ENCODE data around the gene POPDC3. TPM values are rescaled to one million over a fixed set of nuclear protein-coding genes. Genes with fewer than 3 reads are reported as not detected.
"Not testable (repeated sequence)": the region's sequence is repeated elsewhere in the genome, so short reads cannot be mapped to it uniquely, and the experiment has no call there.

The POPDC3 gene, protein sequence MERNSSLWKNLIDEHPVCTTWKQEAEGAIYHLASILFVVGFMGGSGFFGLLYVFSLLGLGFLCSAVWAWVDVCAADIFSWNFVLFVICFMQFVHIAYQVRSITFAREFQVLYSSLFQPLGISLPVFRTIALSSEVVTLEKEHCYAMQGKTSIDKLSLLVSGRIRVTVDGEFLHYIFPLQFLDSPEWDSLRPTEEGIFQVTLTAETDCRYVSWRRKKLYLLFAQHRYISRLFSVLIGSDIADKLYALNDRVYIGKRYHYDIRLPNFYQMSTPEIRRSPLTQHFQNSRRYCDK
- total RNA-seq: 10 to 100 TPM; 39.3 to 57.6 TPM

DNA sequence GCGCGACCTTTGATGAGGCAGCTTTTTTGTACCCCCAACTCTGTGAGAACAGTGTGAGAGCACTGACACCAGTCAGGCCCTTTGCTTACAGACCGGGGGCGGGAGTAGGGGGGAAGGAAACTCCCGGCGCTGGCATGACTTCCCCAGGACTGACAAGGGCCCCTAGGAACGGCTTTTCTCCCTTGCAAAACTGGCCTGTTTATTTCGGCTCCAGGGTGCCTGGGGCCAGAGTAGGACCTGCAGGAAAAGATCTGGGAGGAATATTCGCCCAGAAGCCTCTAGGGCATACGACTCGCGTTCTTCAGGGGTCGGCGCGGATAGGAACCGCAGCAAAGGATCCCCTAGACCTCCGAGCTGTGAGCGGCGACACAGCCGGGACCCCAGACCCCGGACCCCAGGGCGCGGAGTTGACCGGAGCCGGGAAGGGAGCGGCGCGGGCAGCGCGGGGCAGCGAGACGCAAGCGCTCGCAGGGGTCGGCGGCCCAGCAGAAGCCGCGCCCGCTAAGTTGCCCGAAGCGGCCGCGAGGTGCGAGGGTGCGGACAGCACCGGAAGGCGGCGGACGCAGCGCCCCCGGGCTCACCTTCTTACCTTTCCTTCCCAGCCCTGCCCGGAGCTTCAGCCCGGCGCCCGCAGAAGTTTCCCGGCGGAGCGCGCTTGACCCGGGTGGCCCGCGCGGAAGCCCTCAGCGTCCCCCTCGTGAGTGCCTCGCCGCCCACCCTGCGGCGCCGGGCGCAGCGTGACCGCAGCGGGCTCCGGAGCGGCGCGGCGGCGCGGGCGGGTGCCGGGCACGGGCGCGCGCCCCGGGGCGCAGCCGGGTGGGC lies at the start of gene POPDC3:
Gene POPDC3 (minus strand): TSS at position 771 of the 822 bp plus-strand sequence. CDS start 18,105 bp downstream, outside the sequence.
- Histone ChIP-seq H3K36me3 (no peaks in the 10 kb centered on the region), H3K27me3 (no peaks in the 10 kb centered on the region), H3K4me1 (no peaks in the 10 kb centered on the region), H3K27ac (peak within 1 kb of the TSS; percentile 87 to 96), H3K9me3 (no peaks in the 10 kb centered on the region), H3K4me3 (peak within 1 kb of the TSS; percentile 56 to 57)
- no peak for TF ChIP-seq CTCF (IDR thresholded peaks at IDR 0.05)
- DNase-seq (ENCODE audit: low spot score): no peak

GRCh38 chr6:105227295-105227767 lies 47.5 kb upstream of the POPDC3 start:
- H3K36me3 ChIP-seq: no peaks in the 10 kb centered on the region
- H3K4me3 ChIP-seq: no peak overlapping the region
- no peak for TF ChIP-seq CTCF (IDR thresholded peaks at IDR 0.05)
- H3K4me1 ChIP-seq: no peaks in the 10 kb centered on the region
- H3K9me3 ChIP-seq: no peaks in the 10 kb centered on the region
- H3K27ac ChIP-seq: peak overlapping the region in 1 of 2 donors; percentile 65
- DNase-seq (ENCODE audit: low spot score): no peak
- no peaks in the 10 kb centered on the region for H3K27me3 ChIP-seq

- no peaks in the 10 kb centered on the region for H3K27me3 ChIP-seq
Measured at GRCh38 chr6:105226598-105227294, 46.9 kb upstream of the POPDC3 start.

DNA sequence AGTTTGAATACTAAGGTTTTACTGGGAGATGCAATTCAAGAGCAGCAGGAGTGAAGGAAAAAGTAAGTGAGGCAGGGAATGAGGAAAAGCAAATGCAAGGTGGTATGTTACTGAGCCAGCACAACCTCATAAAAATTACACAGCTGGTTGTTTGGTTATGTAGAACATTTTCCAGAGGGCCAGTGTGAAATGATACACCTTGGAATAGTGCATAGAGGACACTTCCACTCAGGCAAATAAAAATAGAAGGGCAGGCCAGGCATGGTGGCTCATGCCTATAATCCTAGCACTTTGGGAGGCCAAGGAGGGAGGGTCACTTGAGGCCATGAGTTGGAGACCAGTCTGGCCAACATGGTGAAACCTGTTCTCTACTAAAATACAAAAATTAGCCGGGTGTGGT lies 43.4 kb upstream of the POPDC3 start:
- Histone ChIP-seq H3K27me3 (no peaks in the 10 kb centered on the region), H3K9me3 (no peaks in the 10 kb centered on the region), H3K36me3 (no peaks in the 10 kb centered on the region), H3K27ac (no peak overlapping the region), H3K4me1 (no peaks in the 10 kb centered on the region), H3K4me3 (no peak overlapping the region)
- DNase-seq (ENCODE audit: low spot score): no peak
- TF ChIP-seq CTCF (IDR thresholded peaks at IDR 0.05): no peak

More at GRCh38 chr6:105226598-105227294, 46.9 kb upstream of the POPDC3 start:
- DNase-seq (ENCODE audit: low spot score): no peak
- H3K4me1 ChIP-seq: no peaks in the 10 kb centered on the region
- H3K9me3 ChIP-seq: no peaks in the 10 kb centered on the region
- no peak for TF ChIP-seq CTCF (IDR thresholded peaks at IDR 0.05)
- H3K36me3 ChIP-seq: no peaks in the 10 kb centered on the region
- no peak overlapping the region for H3K4me3 ChIP-seq
- peak overlapping the region in 1 of 2 donors; percentile 65 for H3K27ac ChIP-seq

DNA sequence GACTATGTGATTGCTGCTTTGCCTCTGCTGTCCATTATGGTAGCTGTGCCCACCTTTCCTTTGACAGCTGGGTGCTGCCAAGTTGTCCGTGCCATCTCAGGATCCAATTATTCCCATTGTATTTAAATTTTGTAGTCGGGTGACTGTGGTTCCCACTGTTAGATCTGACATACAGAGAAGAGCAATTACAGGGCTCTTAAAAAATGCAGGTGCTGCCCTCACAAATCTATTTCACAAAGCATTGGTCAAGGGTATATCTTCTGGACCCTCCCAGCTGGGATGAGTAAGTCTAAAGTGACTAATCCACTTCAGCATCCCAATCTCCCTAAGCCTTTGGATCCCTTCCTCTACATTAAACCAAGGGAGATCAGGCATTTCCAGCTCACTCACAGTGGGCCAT lies 41.4 kb upstream of the POPDC3 start:
- H3K36me3 ChIP-seq; H3K27ac ChIP-seq; DNase-seq (ENCODE audit: low spot score): not testable (repeated sequence)

GRCh38 chr6:105220186-105220585 lies 40.4 kb upstream of the POPDC3 start:
- Histone ChIP-seq H3K4me3 (no peak overlapping the region), H3K36me3 (no peaks in the 10 kb centered on the region), H3K27me3 (no peaks in the 10 kb centered on the region), H3K4me1 (no peaks in the 10 kb centered on the region), H3K27ac (no peak overlapping the region), H3K9me3 (no peaks in the 10 kb centered on the region)
- TF ChIP-seq CTCF (IDR thresholded peaks at IDR 0.05): no peak
- no peak for DNase-seq (ENCODE audit: low spot score)

More for the DNA sequence above, 41.4 kb upstream of the POPDC3 start:
- H3K4me3 ChIP-seq, H3K4me1 ChIP-seq, H3K27me3 ChIP-seq, H3K9me3 ChIP-seq: not testable (repeated sequence)

GRCh38 chr6:105219218-105219617 lies 39.4 kb upstream of the POPDC3 start:
- H3K9me3 ChIP-seq; H3K27me3 ChIP-seq; H3K4me1 ChIP-seq; H3K27ac ChIP-seq; DNase-seq (ENCODE audit: low spot score); H3K4me3 ChIP-seq; H3K36me3 ChIP-seq: not testable (repeated sequence)

Data from right atrium auricular region (tissue), 2 donors.